Activated B cell treated with CpG ODN at 0.5 μM for 24 hours (primary cell): ENCODE results near the gene ELP1. TPM values are rescaled to one million over a fixed set of nuclear protein-coding genes. Genes with fewer than 3 reads are reported as not detected.

ENCODE experiments used
- ATAC-seq: fragments of 200-7000 bp; cut with Tn5 transposase; one replicate; pipeline ENCODE4 v1.10.0; 2021; ENCODE audit warnings: low read depth, mild to moderate bottlenecking, moderate library complexity
- CTCF ChIA-PET: fragments of 350-600 bp; sonication (Branson Sonifier 250); formaldehyde crosslinking; loops from one replicate; lab custom pipeline; 2021; ENCODE audit warnings: antibody characterized with exemption; lab: Charles Lee
- POLR2A ChIA-PET: fragments of 350-600 bp; sonication (Branson Sonifier 250); formaldehyde crosslinking; loops from one replicate; lab custom pipeline; 2021; ENCODE audit warnings: antibody characterized with exemption; lab: Charles Lee
- DNase-seq: peaks from one replicate; pipeline ENCODE4 v3.0.0; 2022
- H3K27ac Mint-ChIP-seq: one replicate; pipeline ENCODE4 v1.8.0; 2020; ENCODE audit warnings: mixed read lengths
- H3K27me3 Mint-ChIP-seq: one replicate; pipeline ENCODE4 v1.8.0; 2021; ENCODE audit warnings: mixed read lengths
- H3K36me3 Mint-ChIP-seq: one replicate; pipeline ENCODE4 v1.8.0; 2021; ENCODE audit warnings: low read depth, mixed read lengths
- H3K4me1 Mint-ChIP-seq: one replicate; pipeline ENCODE4 v1.8.0; 2021; ENCODE audit warnings: mixed read lengths
- H3K4me3 Mint-ChIP-seq: one replicate; pipeline ENCODE4 v1.8.0; 2020; ENCODE audit warnings: mild to moderate bottlenecking, mixed read lengths
- H3K9me3 Mint-ChIP-seq: one replicate; pipeline ENCODE4 v1.8.0; 2020; ENCODE audit warnings: mixed read lengths
- intact Hi-C: fragments of 100-400 bp; cut with micrococcal nuclease; formaldehyde crosslinking; loops from one replicate; pipeline ENCODE4 v1.15.1; 2024
- total RNA-seq: library from RNA; stranded (reverse); gene quantifications from 2 replicates; pipeline ENCODE4 v1.2.3, GENCODE V29; 2022
- TF ChIP-seq, protein P1 (sequence below): fragments of 200-600 bp; IDR thresholded peaks from one replicate; pipeline ENCODE4 v1.8.0; 2022; ENCODE audit warnings: antibody characterized with exemption, mild to moderate bottlenecking

The ELP1 gene, protein sequence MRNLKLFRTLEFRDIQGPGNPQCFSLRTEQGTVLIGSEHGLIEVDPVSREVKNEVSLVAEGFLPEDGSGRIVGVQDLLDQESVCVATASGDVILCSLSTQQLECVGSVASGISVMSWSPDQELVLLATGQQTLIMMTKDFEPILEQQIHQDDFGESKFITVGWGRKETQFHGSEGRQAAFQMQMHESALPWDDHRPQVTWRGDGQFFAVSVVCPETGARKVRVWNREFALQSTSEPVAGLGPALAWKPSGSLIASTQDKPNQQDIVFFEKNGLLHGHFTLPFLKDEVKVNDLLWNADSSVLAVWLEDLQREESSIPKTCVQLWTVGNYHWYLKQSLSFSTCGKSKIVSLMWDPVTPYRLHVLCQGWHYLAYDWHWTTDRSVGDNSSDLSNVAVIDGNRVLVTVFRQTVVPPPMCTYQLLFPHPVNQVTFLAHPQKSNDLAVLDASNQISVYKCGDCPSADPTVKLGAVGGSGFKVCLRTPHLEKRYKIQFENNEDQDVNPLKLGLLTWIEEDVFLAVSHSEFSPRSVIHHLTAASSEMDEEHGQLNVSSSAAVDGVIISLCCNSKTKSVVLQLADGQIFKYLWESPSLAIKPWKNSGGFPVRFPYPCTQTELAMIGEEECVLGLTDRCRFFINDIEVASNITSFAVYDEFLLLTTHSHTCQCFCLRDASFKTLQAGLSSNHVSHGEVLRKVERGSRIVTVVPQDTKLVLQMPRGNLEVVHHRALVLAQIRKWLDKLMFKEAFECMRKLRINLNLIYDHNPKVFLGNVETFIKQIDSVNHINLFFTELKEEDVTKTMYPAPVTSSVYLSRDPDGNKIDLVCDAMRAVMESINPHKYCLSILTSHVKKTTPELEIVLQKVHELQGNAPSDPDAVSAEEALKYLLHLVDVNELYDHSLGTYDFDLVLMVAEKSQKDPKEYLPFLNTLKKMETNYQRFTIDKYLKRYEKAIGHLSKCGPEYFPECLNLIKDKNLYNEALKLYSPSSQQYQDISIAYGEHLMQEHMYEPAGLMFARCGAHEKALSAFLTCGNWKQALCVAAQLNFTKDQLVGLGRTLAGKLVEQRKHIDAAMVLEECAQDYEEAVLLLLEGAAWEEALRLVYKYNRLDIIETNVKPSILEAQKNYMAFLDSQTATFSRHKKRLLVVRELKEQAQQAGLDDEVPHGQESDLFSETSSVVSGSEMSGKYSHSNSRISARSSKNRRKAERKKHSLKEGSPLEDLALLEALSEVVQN (N-terminal part only)
- 20.3 and 25.0 TPM in 2 replicates for total RNA-seq

DNA sequence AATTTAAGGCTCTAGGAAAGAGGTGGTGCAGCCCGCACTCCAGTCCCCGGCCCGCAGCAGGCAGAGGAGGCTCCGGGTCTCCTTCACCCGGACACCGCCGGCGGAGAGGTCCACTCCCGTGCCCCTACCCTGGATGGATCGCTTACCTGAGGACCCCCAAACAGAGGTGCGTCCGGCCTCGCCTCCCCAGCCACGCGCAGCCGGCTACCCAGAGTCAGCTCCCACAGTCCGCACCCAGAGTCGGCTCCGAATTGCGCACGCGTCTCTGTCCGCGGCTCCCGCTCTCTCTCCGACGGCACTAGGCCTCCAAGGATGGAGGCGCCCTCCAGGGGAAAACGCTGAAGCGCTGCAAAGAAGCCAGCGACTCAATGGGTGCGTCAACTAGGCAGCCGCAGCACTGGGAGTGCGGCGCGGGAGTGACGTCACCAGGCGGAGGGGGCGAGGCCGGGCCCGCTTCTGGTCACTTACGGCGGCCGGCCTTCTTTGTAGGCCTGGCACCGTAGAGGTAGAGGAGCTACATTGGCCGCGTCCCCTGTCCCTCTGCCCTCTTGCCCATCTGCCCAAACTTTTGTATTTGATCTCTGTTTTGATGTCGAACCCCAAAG is at the start of gene ELP1:
Gene ELP1, minus strand, starts transcription at position 407 of the 605 bp plus-strand sequence. CDS start 2,978 bp downstream, outside the sequence.
- H3K36me3 Mint-ChIP-seq = peaks cover 26% of the 10 kb centered on the region
- intact Hi-C loops = loop anchor here (1.0 to 5.0 kb wide), 6 partner anchors 20 to 1651 kb away; partner anchors contain the start of genes CTNNAL1, RAD23B and TXN
- peak; percentile 83 for ATAC-seq
- H3K9me3 Mint-ChIP-seq = no peaks in the 10 kb centered on the region
- ChIA-PET POLR2A (interaction anchor here (0.6 to 0.9 kb wide), 2 partner anchors 185 to 198 kb away, joined by 4 to 5 read pairs; no protein-coding TSS in a partner anchor), CTCF (no interaction called here)
- peak within 1 kb of the TSS; percentile 89 for H3K27ac Mint-ChIP-seq
- peak within 1 kb of the TSS; percentile 97 for H3K4me3 Mint-ChIP-seq
- no peaks in the 10 kb centered on the region for H3K27me3 Mint-ChIP-seq
- TF ChIP-seq, protein P1, sequence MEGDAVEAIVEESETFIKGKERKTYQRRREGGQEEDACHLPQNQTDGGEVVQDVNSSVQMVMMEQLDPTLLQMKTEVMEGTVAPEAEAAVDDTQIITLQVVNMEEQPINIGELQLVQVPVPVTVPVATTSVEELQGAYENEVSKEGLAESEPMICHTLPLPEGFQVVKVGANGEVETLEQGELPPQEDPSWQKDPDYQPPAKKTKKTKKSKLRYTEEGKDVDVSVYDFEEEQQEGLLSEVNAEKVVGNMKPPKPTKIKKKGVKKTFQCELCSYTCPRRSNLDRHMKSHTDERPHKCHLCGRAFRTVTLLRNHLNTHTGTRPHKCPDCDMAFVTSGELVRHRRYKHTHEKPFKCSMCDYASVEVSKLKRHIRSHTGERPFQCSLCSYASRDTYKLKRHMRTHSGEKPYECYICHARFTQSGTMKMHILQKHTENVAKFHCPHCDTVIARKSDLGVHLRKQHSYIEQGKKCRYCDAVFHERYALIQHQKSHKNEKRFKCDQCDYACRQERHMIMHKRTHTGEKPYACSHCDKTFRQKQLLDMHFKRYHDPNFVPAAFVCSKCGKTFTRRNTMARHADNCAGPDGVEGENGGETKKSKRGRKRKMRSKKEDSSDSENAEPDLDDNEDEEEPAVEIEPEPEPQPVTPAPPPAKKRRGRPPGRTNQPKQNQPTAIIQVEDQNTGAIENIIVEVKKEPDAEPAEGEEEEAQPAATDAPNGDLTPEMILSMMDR = no peak
- H3K4me1 Mint-ChIP-seq = peaks cover 23% of the 10 kb centered on the region
- DNase-seq = peak; percentile 86

DNA sequence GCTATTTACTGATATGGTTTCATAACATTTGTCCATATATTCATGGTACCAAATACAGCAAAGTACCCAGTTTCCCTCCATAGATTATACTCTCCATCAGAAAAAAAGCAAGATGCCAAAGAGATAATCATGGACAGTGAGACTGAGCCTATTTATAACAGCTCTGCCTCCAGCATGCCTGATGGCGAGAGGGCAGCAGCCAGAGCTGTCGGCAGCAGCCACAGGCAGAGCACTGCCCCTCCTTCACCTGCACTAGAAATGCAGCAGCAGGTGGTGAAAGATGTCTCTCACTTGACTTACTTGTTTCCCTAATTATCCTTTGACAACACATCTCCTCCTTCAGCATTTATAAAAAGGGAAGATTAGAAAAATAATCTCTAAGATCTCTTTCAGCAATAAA is 47.0 kb upstream of the ELP1 start:
- Mint-ChIP-seq H3K9me3 (no peaks in the 10 kb centered on the region), H3K4me3 (no peak overlapping the region), H3K4me1 (no peaks in the 10 kb centered on the region), H3K27ac (no peak overlapping the region), H3K27me3 (no peaks in the 10 kb centered on the region), H3K36me3 (no peaks in the 10 kb centered on the region)
- intact Hi-C loops = no loop called here
- CTCF ChIA-PET = no interaction called here
- DNase-seq = no peak
- TF ChIP-seq, protein P1 = no peak
- POLR2A ChIA-PET = no interaction called here
- no peak for ATAC-seq

DNA sequence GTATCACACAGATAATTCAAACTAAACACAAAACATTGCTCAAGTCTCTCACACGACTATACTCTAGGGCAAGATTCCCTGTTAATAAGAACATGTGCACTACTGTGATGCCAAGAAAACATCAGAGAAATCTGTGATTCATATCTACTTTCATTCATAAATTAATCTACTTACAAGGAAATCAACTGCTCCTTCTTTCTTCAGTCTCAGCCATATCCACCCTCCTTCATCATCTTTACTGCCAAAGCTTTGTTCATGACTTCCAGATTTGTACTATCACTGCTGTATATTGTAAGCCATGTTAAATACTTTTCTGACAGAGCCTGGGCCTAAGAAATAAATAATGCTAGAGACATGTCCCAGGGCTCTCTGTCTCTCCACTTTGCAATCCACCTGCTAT is 44.3 kb upstream of the ELP1 start:
- Mint-ChIP-seq H3K27ac (no peak overlapping the region), H3K27me3 (no peaks in the 10 kb centered on the region), H3K4me1 (no peaks in the 10 kb centered on the region), H3K4me3 (no peak overlapping the region), H3K9me3 (no peaks in the 10 kb centered on the region), H3K36me3 (no peaks in the 10 kb centered on the region)
- ATAC-seq (no peak), DNase-seq (no peak)
- CTCF ChIA-PET = no interaction called here
- TF ChIP-seq, protein P1 = no peak
- intact Hi-C loops = no loop called here
- POLR2A ChIA-PET = no interaction called here

DNA sequence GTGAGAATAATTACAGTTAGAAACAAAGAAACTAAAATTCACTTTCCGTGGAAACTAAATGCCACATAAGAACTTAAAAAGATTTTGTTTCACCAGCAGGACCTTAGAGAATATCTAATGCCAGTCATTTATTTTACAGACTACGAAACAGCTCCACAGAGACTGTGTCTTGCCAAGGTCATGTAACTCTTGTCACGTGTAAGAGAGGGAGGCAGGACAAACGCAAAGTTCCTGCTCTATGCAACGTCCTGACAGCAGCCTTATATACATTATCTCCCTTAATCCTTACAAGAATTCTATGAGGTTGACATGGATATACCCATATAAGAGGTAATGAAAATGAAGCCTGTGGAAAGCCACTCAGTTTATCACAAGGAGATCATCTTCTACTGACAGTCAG is 40.0 kb upstream of the ELP1 start:
- no peak for ATAC-seq
- H3K4me1 Mint-ChIP-seq = no peaks in the 10 kb centered on the region
- no peak for DNase-seq
- ChIA-PET CTCF (no interaction called here), POLR2A (no interaction called here)
- TF ChIP-seq, protein P1 = no peak
- intact Hi-C loops = no loop called here
- H3K27ac Mint-ChIP-seq = no peak overlapping the region
- H3K36me3 Mint-ChIP-seq = no peaks in the 10 kb centered on the region
- no peaks in the 10 kb centered on the region for H3K27me3 Mint-ChIP-seq
- no peak overlapping the region for H3K4me3 Mint-ChIP-seq
- H3K9me3 Mint-ChIP-seq = peaks cover 15% of the 10 kb centered on the region
